Subcutaneous adipose tissue (tissue), 4 donors: Measurements from ENCODE around the gene ROBO1. TPM values are rescaled to one million over a fixed set of nuclear protein-coding genes. Genes with fewer than 3 reads are reported as not detected.

Source experiments
- CTCF ChIP-seq: fragments of 450-650 bp; IDR thresholded peaks from one replicate; pipeline ENCODE4 v1.5.1; 2016; ENCODE audit warnings: low read depth, mild to moderate bottlenecking, control low read depth, antibody characterized with exemption, moderate library complexity
- total RNA-seq, 4 donors: library from RNA; depleted of rRNA; stranded (reverse); fragments of >200 nt; gene quantifications; one replicate each; pipeline ENCODE4 v1.1.0, GENCODE V29; 2016

The ROBO1 gene
- total RNA-seq, 4 donors from 2014 or later = 26.6 to 34.0 (median 30.8) TPM

- TF ChIP-seq CTCF = no peak
Measured at GRCh38 chr3:78729946-78730345, 1037.9 kb downstream of the ROBO1 start.

GRCh38 chr3:78728406-78729145 lies 1039.2 kb downstream of the ROBO1 start:
- TF ChIP-seq CTCF = no peak

GRCh38 chr3:78726545-78726944 lies 1041.3 kb downstream of the ROBO1 start:
- TF ChIP-seq CTCF = no peak

GRCh38 chr3:78725703-78726246 lies 1042.0 kb downstream of the ROBO1 start:
- no peak for TF ChIP-seq CTCF

GRCh38 chr3:78724859-78725258 lies 1042.9 kb downstream of the ROBO1 start:
- no peak for TF ChIP-seq CTCF

GRCh38 chr3:78721771-78722543 lies 1045.8 kb downstream of the ROBO1 start:
- no peak for TF ChIP-seq CTCF

GRCh38 chr3:78718707-78719106 lies 1049.1 kb downstream of the ROBO1 start:
- TF ChIP-seq CTCF = no peak
